Uterus (tissue), 2 donors: ENCODE data around the gene BRF1.

ENCODE experiments used
- POLR2A ChIP-seq, 2 donors: fragments of 450-650 bp; IDR thresholded peaks; one replicate each; pipeline ENCODE4 v1.6.1; 2016; ENCODE audit warnings: antibody characterized with exemption in 2 of 2, mild to moderate bottlenecking in 1 of 2, moderate library complexity in 1 of 2
- TF ChIP-seq, protein P1 (sequence below), 4 experiments: fragments of 200-600 bp in 2 of 4; fragments of 450-650 bp in 2 of 4; sonication (generic) in 2 of 4; IDR thresholded peaks; one replicate each; pipeline ENCODE4 v1.5.1; 2016 to 2019; ENCODE audit warnings: antibody characterized with exemption in 4 of 4, mild to moderate bottlenecking in 2 of 4, moderate library complexity in 1 of 4

DNA sequence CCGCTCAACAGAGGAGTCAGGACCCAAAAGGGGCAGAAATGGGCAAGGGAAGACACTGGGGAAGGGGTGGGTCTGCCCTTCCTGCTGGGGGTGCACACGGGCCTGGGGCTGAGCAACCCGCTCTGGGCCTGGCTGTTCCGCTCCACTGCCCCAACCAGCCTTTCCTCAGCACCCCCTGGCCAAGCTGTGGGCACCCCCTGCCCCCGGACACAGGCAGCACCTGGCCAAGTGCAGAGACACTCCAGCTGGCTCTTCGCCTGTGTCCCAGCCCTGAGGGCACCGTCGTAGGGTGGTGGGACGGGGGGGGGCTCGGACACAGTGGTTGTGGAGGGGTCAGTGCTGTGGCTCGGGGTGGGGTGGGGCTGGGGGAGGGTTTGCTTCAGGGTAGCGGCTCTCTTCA lies 24.1 kb upstream of the BRF1 start:
- TF ChIP-seq, protein P1, sequence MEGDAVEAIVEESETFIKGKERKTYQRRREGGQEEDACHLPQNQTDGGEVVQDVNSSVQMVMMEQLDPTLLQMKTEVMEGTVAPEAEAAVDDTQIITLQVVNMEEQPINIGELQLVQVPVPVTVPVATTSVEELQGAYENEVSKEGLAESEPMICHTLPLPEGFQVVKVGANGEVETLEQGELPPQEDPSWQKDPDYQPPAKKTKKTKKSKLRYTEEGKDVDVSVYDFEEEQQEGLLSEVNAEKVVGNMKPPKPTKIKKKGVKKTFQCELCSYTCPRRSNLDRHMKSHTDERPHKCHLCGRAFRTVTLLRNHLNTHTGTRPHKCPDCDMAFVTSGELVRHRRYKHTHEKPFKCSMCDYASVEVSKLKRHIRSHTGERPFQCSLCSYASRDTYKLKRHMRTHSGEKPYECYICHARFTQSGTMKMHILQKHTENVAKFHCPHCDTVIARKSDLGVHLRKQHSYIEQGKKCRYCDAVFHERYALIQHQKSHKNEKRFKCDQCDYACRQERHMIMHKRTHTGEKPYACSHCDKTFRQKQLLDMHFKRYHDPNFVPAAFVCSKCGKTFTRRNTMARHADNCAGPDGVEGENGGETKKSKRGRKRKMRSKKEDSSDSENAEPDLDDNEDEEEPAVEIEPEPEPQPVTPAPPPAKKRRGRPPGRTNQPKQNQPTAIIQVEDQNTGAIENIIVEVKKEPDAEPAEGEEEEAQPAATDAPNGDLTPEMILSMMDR (IDR thresholded peaks at IDR 0.05): no peak
- TF ChIP-seq POLR2A (IDR thresholded peaks at IDR 0.05): no peak
